NCI-H1436 (cell line): Measurements from ENCODE around the gene ZNF516.
"Not testable (repeated sequence)": the region's sequence is repeated elsewhere in the genome, so short reads cannot be mapped to it uniquely, and the experiment has no call there.

Experiments used
- DNase-seq: peaks from one replicate; lab custom pipeline; 2025; lab: John Stamatoyannopoulos, UW

The ZNF516 gene

GRCh38 chr18:76495006-76495370 lies at the start of gene ZNF516:
TSS of gene ZNF516 (minus strand) at chr18:76495242. CDS start at chr18:76443054, 52,188 bp downstream.
- peak; percentile 28 for DNase-seq

- DNase-seq = no peak
These were observed 43.8 kb upstream of the ZNF516 start for GRCh38 chr18:76538846-76539245.

- DNase-seq = no peak
These were observed 42.6 kb upstream of the ZNF516 start for GRCh38 chr18:76537621-76538020.

GRCh38 chr18:76536593-76536992 lies 41.6 kb upstream of the ZNF516 start:
- not testable (repeated sequence) for DNase-seq

- DNase-seq = no peak
These were observed 37.8 kb upstream of the ZNF516 start for GRCh38 chr18:76532875-76533274.

- DNase-seq = no peak
These were observed 35.8 kb upstream of the ZNF516 start for GRCh38 chr18:76530846-76531245.

GRCh38 chr18:76530391-76530790 lies 35.3 kb upstream of the ZNF516 start:
- DNase-seq = no peak

GRCh38 chr18:76529433-76529811 lies 34.4 kb upstream of the ZNF516 start:
- DNase-seq = no peak

GRCh38 chr18:76528477-76529432 lies 33.7 kb upstream of the ZNF516 start:
- DNase-seq = peak; percentile 29

GRCh38 chr18:76525911-76526310 lies 30.9 kb upstream of the ZNF516 start:
- no peak for DNase-seq

GRCh38 chr18:76524900-76525698 lies 30.1 kb upstream of the ZNF516 start:
- DNase-seq = peak; percentile 86

- DNase-seq = no peak
These were observed 29.4 kb upstream of the ZNF516 start for GRCh38 chr18:76524477-76524876.

- no peak for DNase-seq
These were observed 27.5 kb upstream of the ZNF516 start for GRCh38 chr18:76522551-76522950.

- DNase-seq = no peak
These were observed 27.1 kb upstream of the ZNF516 start for GRCh38 chr18:76522122-76522503.

- no peak for DNase-seq
These were observed 26.5 kb upstream of the ZNF516 start for GRCh38 chr18:76521417-76522121.

GRCh38 chr18:76518860-76519538 lies 24.0 kb upstream of the ZNF516 start:
- DNase-seq = peak; percentile 28

GRCh38 chr18:76518123-76518859 lies 23.2 kb upstream of the ZNF516 start:
- DNase-seq = peak; percentile 36

GRCh38 chr18:76515576-76515975 lies 20.5 kb upstream of the ZNF516 start:
- DNase-seq = no peak

- DNase-seq = no peak
These were observed 19.5 kb upstream of the ZNF516 start for GRCh38 chr18:76514573-76514972.

- DNase-seq = no peak
These were observed 12.9 kb upstream of the ZNF516 start for GRCh38 chr18:76507830-76508385.
